GM12878 (cell line): ENCODE measurements around the gene NPLOC4.

Experiments used
- CHD2 ChIP-seq: IDR thresholded peaks from 2 replicates; pipeline ENCODE4 v1.6.1; 2011; ENCODE audit warnings: low read depth, low read length, improper control_type of control experiment, borderline replicate concordance
- EP300 ChIP-seq, 2 experiments: fragments of 150-350 bp in 1 of 2; IDR thresholded peaks; 2 replicates each; pipeline ENCODE4 v1.6.1; 2011 to 2012; ENCODE audit warnings: low read depth in 2 of 2, low read length in 2 of 2, borderline replicate concordance in 1 of 2, improper control_type of control experiment in 1 of 2, inconsistent platforms in 1 of 2; ENCODE audit not compliant: control insufficient read depth in 1 of 2
- NFIC ChIP-seq: IDR thresholded peaks from 2 replicates; pipeline ENCODE4 v1.6.1; 2012; ENCODE audit warnings: low read depth, mild to moderate bottlenecking, inconsistent platforms, low read length, moderate library complexity
- POLR2AphosphoS5 ChIP-seq: IDR thresholded peaks from 2 replicates; pipeline ENCODE4 v1.6.1; 2011; ENCODE audit warnings: mild to moderate bottlenecking, low read length, inconsistent platforms
- SP1 ChIP-seq: IDR thresholded peaks from one replicate; pipeline ENCODE4 v1.6.1; 2011; ENCODE audit warnings: low read depth, low read length
- SUZ12 ChIP-seq: fragments of 200-600 bp; sonication (generic); IDR thresholded peaks from one replicate; pipeline ENCODE4 v1.6.1; 2018; ENCODE audit warnings: antibody characterized with exemption, mild to moderate bottlenecking; ENCODE audit not compliant: unreplicated experiment
- TARDBP ChIP-seq: IDR thresholded peaks from 2 replicates; pipeline ENCODE4 v1.6.1; 2016; ENCODE audit warnings: borderline replicate concordance
- ZZZ3 ChIP-seq: IDR thresholded peaks from 2 replicates; pipeline ENCODE4 v1.6.1; 2011; ENCODE audit warnings: low read depth; ENCODE audit not compliant: control insufficient read depth, insufficient read length

- TF ChIP-seq TARDBP (no peak), NFIC (no peak), EP300 (IDR thresholded peaks at IDR 0.05; ENCODE audit: borderline replicate concordance in 1 of 2, control insufficient read depth in 1 of 2, low read depth in 2 of 2, low read length in 2 of 2) (no peak), CHD2 (no peak), POLR2AphosphoS5 (no peak), SUZ12 (no peak), SP1 (no peak), ZZZ3 (no peak)
Observed at GRCh38 chr17:81591971-81592370, 44.9 kb downstream of the NPLOC4 start.
